Measurements from ENCODE around the gene NDST3. TPM values are rescaled to one million over a fixed set of nuclear protein-coding genes. Genes with fewer than 3 reads are reported as not detected.

Gene NDST3
- polyA plus RNA-seq, 1 donor (not counting 4 experiments of a cell fraction or from before 2014, with no cell fraction given), result not detected

GRCh38 chr4:118221227-118221800 lies 187.0 kb downstream of the NDST3 start:
- no peak for TF ChIP-seq EZH2 (IDR thresholded peaks at IDR 0.05; ENCODE audit: low read length)
- TF ChIP-seq, protein P1, sequence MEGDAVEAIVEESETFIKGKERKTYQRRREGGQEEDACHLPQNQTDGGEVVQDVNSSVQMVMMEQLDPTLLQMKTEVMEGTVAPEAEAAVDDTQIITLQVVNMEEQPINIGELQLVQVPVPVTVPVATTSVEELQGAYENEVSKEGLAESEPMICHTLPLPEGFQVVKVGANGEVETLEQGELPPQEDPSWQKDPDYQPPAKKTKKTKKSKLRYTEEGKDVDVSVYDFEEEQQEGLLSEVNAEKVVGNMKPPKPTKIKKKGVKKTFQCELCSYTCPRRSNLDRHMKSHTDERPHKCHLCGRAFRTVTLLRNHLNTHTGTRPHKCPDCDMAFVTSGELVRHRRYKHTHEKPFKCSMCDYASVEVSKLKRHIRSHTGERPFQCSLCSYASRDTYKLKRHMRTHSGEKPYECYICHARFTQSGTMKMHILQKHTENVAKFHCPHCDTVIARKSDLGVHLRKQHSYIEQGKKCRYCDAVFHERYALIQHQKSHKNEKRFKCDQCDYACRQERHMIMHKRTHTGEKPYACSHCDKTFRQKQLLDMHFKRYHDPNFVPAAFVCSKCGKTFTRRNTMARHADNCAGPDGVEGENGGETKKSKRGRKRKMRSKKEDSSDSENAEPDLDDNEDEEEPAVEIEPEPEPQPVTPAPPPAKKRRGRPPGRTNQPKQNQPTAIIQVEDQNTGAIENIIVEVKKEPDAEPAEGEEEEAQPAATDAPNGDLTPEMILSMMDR (optimal IDR thresholded peaks at IDR 0.05 in 1 of 3, IDR thresholded peaks at IDR 0.05 in 1 of 3, conservative IDR thresholded peaks at IDR 0.05 in 1 of 3; ENCODE audit: extremely low read depth in 1 of 3, insufficient read depth in 2 of 3, low read length in 3 of 3), result no peak
- H3K9me1 ChIP-seq (ENCODE audit: control insufficient read depth, extremely low read depth, insufficient read depth, low read length), result no peaks in the 10 kb centered on the region
- dilution Hi-C loops (cut with MboI; ENCODE audit: extremely low pct_ligation_motif_present, low sequenced_read_pairs), result no loop called here

GRCh38 chr4:118224243-118224829 lies 190.1 kb downstream of the NDST3 start:
- peak; percentile 5 for FAIRE-seq
- dilution Hi-C loops (cut with MboI; ENCODE audit: extremely low pct_ligation_motif_present, low sequenced_read_pairs), result no loop called here

More at GRCh38 chr4:118221227-118221800, 187.0 kb downstream of the NDST3 start:
- Histone ChIP-seq H3K36me3 (ENCODE audit: control insufficient read depth in 2 of 2, extremely low read depth in 1 of 2, insufficient read depth in 2 of 2, low read length in 2 of 2) (no peaks in the 10 kb centered on the region), H3K4me1 (ENCODE audit: control insufficient read depth, extremely low read depth, insufficient read depth, low read length) (no peaks in the 10 kb centered on the region), H3K9me3 (ENCODE audit: control insufficient read depth, low read depth, low read length) (no peaks in the 10 kb centered on the region), H4K20me1 (ENCODE audit: control insufficient read depth, extremely low read depth, insufficient read depth, low read length) (no peaks in the 10 kb centered on the region), H2AFZ (ENCODE audit: control insufficient read depth, low read length) (no peak overlapping the region), H3K79me2 (ENCODE audit: control insufficient read depth, insufficient read depth, low read length) (no peaks in the 10 kb centered on the region), H3K9ac (ENCODE audit: control insufficient read depth, extremely low read depth, insufficient read depth, low read length) (no peak overlapping the region), H3K27me3 (ENCODE audit: control insufficient read depth, extremely low read depth, insufficient read depth, low read length) (no peaks in the 10 kb centered on the region), H3K4me2 (ENCODE audit: control insufficient read depth, extremely low read depth, insufficient read depth, low read depth, low read length) (no peak overlapping the region), H3K4me3 (ENCODE audit: control insufficient read depth in 2 of 3, extremely low read depth in 1 of 3, insufficient read depth in 2 of 3, low read depth in 1 of 3, low read length in 3 of 3) (no peak overlapping the region), H3K27ac (ENCODE audit: control insufficient read depth, insufficient read depth, low read length) (no peak overlapping the region)
- FAIRE-seq, result no peak
- no peak for DNase-seq (ENCODE audit: low read depth, low spot score)

More at GRCh38 chr4:118224243-118224829, 190.1 kb downstream of the NDST3 start:
- Histone ChIP-seq H3K9ac (ENCODE audit: control insufficient read depth, extremely low read depth, insufficient read depth, low read length) (no peak overlapping the region), H3K4me2 (ENCODE audit: control insufficient read depth, extremely low read depth, insufficient read depth, low read depth, low read length) (no peak overlapping the region), H2AFZ (ENCODE audit: control insufficient read depth, low read length) (no peak overlapping the region), H3K79me2 (ENCODE audit: control insufficient read depth, insufficient read depth, low read length) (no peaks in the 10 kb centered on the region), H3K36me3 (ENCODE audit: control insufficient read depth in 2 of 2, extremely low read depth in 1 of 2, insufficient read depth in 2 of 2, low read length in 2 of 2) (no peaks in the 10 kb centered on the region), H3K27me3 (ENCODE audit: control insufficient read depth, extremely low read depth, insufficient read depth, low read length) (no peaks in the 10 kb centered on the region), H4K20me1 (ENCODE audit: control insufficient read depth, extremely low read depth, insufficient read depth, low read length) (no peaks in the 10 kb centered on the region), H3K27ac (ENCODE audit: control insufficient read depth, insufficient read depth, low read length) (no peak overlapping the region), H3K4me3 (ENCODE audit: control insufficient read depth in 2 of 3, extremely low read depth in 1 of 3, insufficient read depth in 2 of 3, low read depth in 1 of 3, low read length in 3 of 3) (no peak overlapping the region), H3K9me1 (ENCODE audit: control insufficient read depth, extremely low read depth, insufficient read depth, low read length) (no peaks in the 10 kb centered on the region), H3K9me3 (ENCODE audit: control insufficient read depth, low read depth, low read length) (no peaks in the 10 kb centered on the region), H3K4me1 (ENCODE audit: control insufficient read depth, extremely low read depth, insufficient read depth, low read length) (no peaks in the 10 kb centered on the region)
- TF ChIP-seq EZH2 (IDR thresholded peaks at IDR 0.05; ENCODE audit: low read length), result no peak
- TF ChIP-seq, protein P1 (optimal IDR thresholded peaks at IDR 0.05 in 1 of 3, IDR thresholded peaks at IDR 0.05 in 1 of 3, conservative IDR thresholded peaks at IDR 0.05 in 1 of 3; ENCODE audit: extremely low read depth in 1 of 3, insufficient read depth in 2 of 3, low read length in 3 of 3), result peak in 2 of 3 experiments; percentile 35 to 47
- DNase-seq (ENCODE audit: low read depth, low spot score), result peak; percentile 9
